GM12878 (cell line): ENCODE data around the gene VPS18. TPM values are rescaled to one million over a fixed set of nuclear protein-coding genes. Genes with fewer than 3 reads are reported as not detected.

ENCODE experiments used
- ATAC-seq: fragments of 200-7000 bp; cut with Tn5 transposase; 3 replicates; pipeline ENCODE4 v1.9.1; 2020; ENCODE audit warnings: mild to moderate bottlenecking, moderate library complexity
- BruUV-seq: library from RNA; stranded (reverse); fragments of 400-500 nt; replicated peaks from 2 replicates; lab custom pipeline; 2021; lab: Mats Ljungman, UMichigan
- CTCF ChIA-PET: fragments of 300-600 bp; sonication (Branson Sonifier 250); formaldehyde crosslinking; extraction: SDS; loops from one replicate; lab custom pipeline; 2021; ENCODE audit warnings: inconsistent platforms; lab: Yijun Ruan, JAX
- POLR2A ChIA-PET: fragments of 350-600 bp; formaldehyde crosslinking; extraction: SDS; loops from one replicate; lab custom pipeline; 2021; ENCODE audit warnings: inconsistent platforms; lab: Charles Lee
- RAD21 ChIA-PET: fragments of 300-600 bp; sonication (Branson Sonifier 250); formaldehyde crosslinking; loops from one replicate; lab custom pipeline; 2023; ENCODE audit warnings: antibody characterized with exemption; ENCODE audit not compliant: unreplicated experiment; lab: Charles Lee
- SMC1A ChIA-PET: fragments of 300-600 bp; sonication (Branson Sonifier 250); formaldehyde crosslinking; loops from one replicate; lab custom pipeline; 2023; ENCODE audit not compliant: unreplicated experiment, uncharacterized antibody; lab: Charles Lee
- DNase-seq: peaks from one replicate; pipeline ENCODE4 v3.0.0-alpha.2; 2011; ENCODE audit warnings: low read depth, low spot score
- FAIRE-seq: peaks from 3 replicates; lab custom pipeline; 2011; peaks lifted over from hg19 to GRCh38; lab: Jason Lieb, UNC
- H2AFZ ChIP-seq: 2 replicates; pipeline ENCODE4 v1.6.0; 2011; ENCODE audit warnings: low read depth, low read length, control low read depth; ENCODE audit not compliant: control insufficient read depth
- H3K27ac ChIP-seq: 2 replicates; pipeline ENCODE4 v1.5.1; 2011; ENCODE audit warnings: control low read depth; ENCODE audit not compliant: control insufficient read depth, insufficient read depth
- H3K27me3 ChIP-seq, 2 experiments: replicated peaks in 1 of 2; 2 replicates each; pipeline versions ENCODE4 v1.6.0 to v1.6.1; 2011; ENCODE audit warnings: low read length in 1 of 2; ENCODE audit not compliant: control insufficient read depth in 2 of 2, insufficient read depth in 2 of 2
- H3K36me3 ChIP-seq, 2 experiments: 2 replicates each; pipeline ENCODE4 v1.5.1; 2011; ENCODE audit warnings: low read length in 1 of 2; ENCODE audit not compliant: control insufficient read depth in 2 of 2, insufficient read depth in 2 of 2
- H3K4me1 ChIP-seq: 2 replicates; pipeline ENCODE4 v1.6.1; 2011; ENCODE audit warnings: mild to moderate bottlenecking, low read length, moderate library complexity, mixed read lengths; ENCODE audit not compliant: control insufficient read depth, insufficient read depth
- H3K4me2 ChIP-seq: 2 replicates; pipeline ENCODE4 v1.6.0; 2011; ENCODE audit warnings: control low read depth; ENCODE audit not compliant: control insufficient read depth, insufficient read depth
- H3K4me3 ChIP-seq: fragments of 200-600 bp; sonication (generic); 2 replicates; pipeline ENCODE4 v1.5.1; 2016
- H3K79me2 ChIP-seq: 2 replicates; pipeline ENCODE4 v1.6.0; 2011; ENCODE audit warnings: low read length; ENCODE audit not compliant: control insufficient read depth, insufficient read depth
- H3K9ac ChIP-seq: 2 replicates; pipeline ENCODE4 v1.8.0; 2011; ENCODE audit warnings: low read length, control low read depth, mixed read lengths; ENCODE audit not compliant: control insufficient read depth, insufficient read depth
- H3K9me3 ChIP-seq: replicated peaks from 3 replicates; pipeline ENCODE4 v1.5.1; 2011; ENCODE audit warnings: mild to moderate bottlenecking, low read length; ENCODE audit not compliant: control insufficient read depth, insufficient read depth
- H4K20me1 ChIP-seq: 2 replicates; pipeline ENCODE4 v1.6.0; 2011; ENCODE audit not compliant: control insufficient read depth, insufficient read depth
- BCL11A ChIP-seq: IDR thresholded peaks from 2 replicates; pipeline ENCODE4 v1.6.1; 2011; ENCODE audit warnings: low read depth, low read length
- CEBPZ ChIP-seq: fragments of 150-350 bp; IDR thresholded peaks from 2 replicates; pipeline ENCODE4 v1.6.1; 2016; ENCODE audit warnings: low read depth, low read length
- CHD4 ChIP-seq: fragments of 200-600 bp; sonication (generic); IDR thresholded peaks from 2 replicates; pipeline ENCODE4 v1.6.1; 2016; ENCODE audit warnings: mild to moderate bottlenecking
- E2F8 ChIP-seq: fragments of 450-650 bp; IDR thresholded peaks from 2 replicates; pipeline ENCODE4 v1.6.1; 2018; ENCODE audit warnings: mild to moderate bottlenecking, low read depth, moderate library complexity; ENCODE audit not compliant: partially characterized antibody
- IKZF2 ChIP-seq, 2 experiments: fragments of 450-650 bp; IDR thresholded peaks; 2 replicates each; pipeline ENCODE4 v1.6.1; 2017; ENCODE audit warnings: mild to moderate bottlenecking in 2 of 2, moderate library complexity in 2 of 2
- NFYB ChIP-seq: IDR thresholded peaks from 2 replicates; pipeline ENCODE4 v1.6.1; 2011; ENCODE audit warnings: low read depth, mild to moderate bottlenecking, low read length, improper control_type of control experiment, moderate library complexity; ENCODE audit not compliant: insufficient read depth
- RAD51 ChIP-seq: fragments of 450-650 bp; IDR thresholded peaks from 2 replicates; pipeline ENCODE4 v1.6.1; 2016; ENCODE audit warnings: moderate library complexity, mild to moderate bottlenecking, inconsistent platforms
- ZBTB4 ChIP-seq: fragments of 450-650 bp; formaldehyde crosslinking; IDR thresholded peaks from 2 replicates; pipeline ENCODE4 v1.4.0; 2022; ENCODE audit warnings: mild to moderate bottlenecking, moderate library complexity
- WGBS: methylation state at CpG from one replicate; pipeline ENCODE4 v1.1.6; 2016; ENCODE audit warnings: low lambda C conversion rate; ENCODE audit not compliant: insufficient replicate concordance, insufficient coverage; ENCODE audit errors: missing lambda C conversion rate; 5-methylcytosine and 5-hydroxymethylcytosine counted together
- in situ Hi-C: fragments of 300-500 bp; cut with MboI; formaldehyde crosslinking; loops from 9 replicates; pipeline ENCODE4 v1.14.3; 2018; ENCODE audit warnings: mixed read lengths
- intact Hi-C: fragments of 100-400 bp; cut with micrococcal nuclease; formaldehyde crosslinking; loops from one replicate; pipeline ENCODE4 v1.14.2; 2022; ENCODE audit not compliant: unreplicated experiment
- polyA plus RNA-seq, 11 experiments: library from polyadenylated mRNA; depleted of rRNA in 4 of 11; unstranded in 6 of 11; stranded (reverse) in 5 of 11; fragments of >200 nt; fragmentation: Nextera tagmentation in 4 of 11; fragmentation: Illumina TruSeq in 1 of 11; extraction: Ambion mirVana in 4 of 11; extraction: Trizol in 1 of 11; gene quantifications; 1 replicate in 1 of 11; 2 replicates in 10 of 11; pipeline versions ENCODE4 v1.2.1 to v1.2.3, GENCODE V29; 2011 to 2016; ENCODE audit warnings: inconsistent platforms in 2 of 11, missing spikeins in 2 of 11, low read depth in 1 of 11
- total RNA-seq, 4 experiments: library from RNA; depleted of rRNA in 3 of 4; stranded (reverse); fragments of >200 nt in 3 of 4; fragmentation: Illumina TruSeq in 1 of 4; extraction: Trizol in 1 of 4; gene quantifications; 2 replicates each; pipeline versions ENCODE4 v1.2.1 to v1.2.3, GENCODE V29; 2013 to 2021

VPS18 gene
- total and polyA plus RNA-seq, 10 of the 15 experiments (the other 5 are each of a cell fraction or from before 2014, with no cell fraction given): 0.71 to 20.4 (median 10.6) TPM

GRCh38 chr15:40911141-40911540 lies 16.9 kb downstream of the VPS18 start (continued):
- TF ChIP-seq CEBPZ: no peak
- no peak for TF ChIP-seq NFYB
- no peak for TF ChIP-seq E2F8
- TF ChIP-seq CHD4: no peak

- intact Hi-C loops: no loop called here
- ChIA-PET SMC1A (interaction anchor here (1.0 kb wide), 1 partner anchor 29 kb away, joined by 4 read pairs; no protein-coding TSS in a partner anchor), RAD21 (interaction anchor here (0.6 to 1.1 kb wide), 5 partner anchors 17 to 113 kb away, joined by 3 read pairs; no protein-coding TSS in a partner anchor), POLR2A (no interaction called here), CTCF (interaction anchor here (0.9 to 11.9 kb wide), 11 partner anchors 8 to 272 kb away, joined by 3 to 157 read pairs (median 4); partner anchors contain the start of gene VPS18)
- no peak for DNase-seq
- no peak overlapping the region for H2AFZ ChIP-seq
- no peaks in the 10 kb centered on the region for H3K36me3 ChIP-seq
- 59% methylated on average over 2 of the region's 2 CpGs for WGBS
- no peaks in the 10 kb centered on the region for H3K27me3 ChIP-seq
- no peak overlapping the region for H3K4me2 ChIP-seq
- no peak overlapping the region for H3K4me3 ChIP-seq
- FAIRE-seq: no peak
- BruUV-seq: no TSS peak
- no peak overlapping the region for H3K27ac ChIP-seq
- H3K79me2 ChIP-seq: no peaks in the 10 kb centered on the region
- in situ Hi-C loops: no loop called here
- no peaks in the 10 kb centered on the region for H3K9me3 ChIP-seq
- ATAC-seq: no peak
- no peaks in the 10 kb centered on the region for H4K20me1 ChIP-seq
- H3K9ac ChIP-seq: no peak overlapping the region
- H3K4me1 ChIP-seq: peaks cover 21% of the 10 kb centered on the region
- TF ChIP-seq ZBTB4 (CRISPR knock-in tag) (no peak), IKZF2 (IDR thresholded peaks at IDR 0.05) (no peak), RAD51 (no peak), BCL11A (no peak)
Measured at GRCh38 chr15:40911693-40912092, 17.4 kb downstream of the VPS18 start.
